WTC11 (cell line): ENCODE data around the gene MAP7D3. TPM values are rescaled to one million over a fixed set of nuclear protein-coding genes. Genes with fewer than 3 reads are reported as not detected.

Experiments used
- ATAC-seq: fragments of 200-7000 bp; cut with Tn5 transposase; 2 replicates; pipeline ENCODE4 v1.10.0; 2021; ENCODE audit warnings: mild to moderate bottlenecking, moderate library complexity
- CTCF ChIA-PET: fragments of 300-600 bp; sonication (Branson Sonifier 250); formaldehyde crosslinking; loops from one replicate; lab custom pipeline; 2021; ENCODE audit warnings: antibody characterized with exemption; lab: Charles Lee
- POLR2A ChIA-PET: fragments of 350-600 bp; sonication (Branson Sonifier 250); formaldehyde crosslinking; loops from one replicate; lab custom pipeline; 2021; ENCODE audit warnings: antibody characterized with exemption; lab: Charles Lee
- DNase-seq: peaks from one replicate; pipeline ENCODE4 v3.0.0; 2021; ENCODE audit warnings: low spot score
- H3K27ac Mint-ChIP-seq: 2 replicates; pipeline ENCODE4 v1.8.0; 2021; ENCODE audit warnings: mixed read lengths
- H3K27me3 Mint-ChIP-seq: 2 replicates; pipeline ENCODE4 v1.8.0; 2021; ENCODE audit warnings: low read depth, mild to moderate bottlenecking, moderate library complexity, mixed read lengths
- H3K36me3 Mint-ChIP-seq: 2 replicates; pipeline ENCODE4 v1.8.0; 2021; ENCODE audit warnings: mixed read lengths
- H3K4me1 Mint-ChIP-seq: 2 replicates; pipeline ENCODE4 v1.8.0; 2022; ENCODE audit warnings: mixed read lengths
- H3K4me3 Mint-ChIP-seq: 2 replicates; pipeline ENCODE4 v1.8.0; 2021; ENCODE audit warnings: mild to moderate bottlenecking, moderate library complexity, mixed read lengths
- H3K9me3 Mint-ChIP-seq: 2 replicates; pipeline ENCODE4 v1.8.0; 2021; ENCODE audit warnings: mixed read lengths
- FOXK1 ChIP-seq: sonication (generic); formaldehyde crosslinking; IDR thresholded peaks from 2 replicates; pipeline ENCODE4 v1.8.0; 2022; ENCODE audit warnings: mild to moderate bottlenecking, moderate library complexity, missing genetic modification reagents
- FOXP1 ChIP-seq: sonication (generic); formaldehyde crosslinking; IDR thresholded peaks from 2 replicates; pipeline ENCODE4 v1.8.0; 2022; ENCODE audit warnings: missing genetic modification reagents, mild to moderate bottlenecking, moderate library complexity, borderline replicate concordance
- GTF2I ChIP-seq: fragments of 250-450 bp; sonication (Bioruptor Pico); conservative IDR thresholded peaks from 2 replicates; pipeline ENCODE4 v1.4.0; 2021; ENCODE audit warnings: mild to moderate bottlenecking
- HMGA2 ChIP-seq: fragments of 250-450 bp; sonication (Bioruptor Pico); IDR thresholded peaks from 2 replicates; pipeline ENCODE4 v1.4.0; 2021; ENCODE audit warnings: mild to moderate bottlenecking, moderate library complexity
- KAT7 ChIP-seq: sonication (generic); formaldehyde crosslinking; IDR thresholded peaks from 2 replicates; pipeline ENCODE4 v1.8.1; 2023; ENCODE audit warnings: missing genetic modification reagents, mild to moderate bottlenecking, borderline replicate concordance
- NFATC4 ChIP-seq: fragments of 250-450 bp; sonication (Bioruptor Pico); IDR thresholded peaks from 2 replicates; pipeline ENCODE4 v1.9.0; 2021; ENCODE audit warnings: mild to moderate bottlenecking
- TEAD4 ChIP-seq: sonication (generic); formaldehyde crosslinking; IDR thresholded peaks from 2 replicates; pipeline ENCODE4 v1.8.0; 2022; ENCODE audit warnings: mild to moderate bottlenecking, missing genetic modification reagents
- ZNF121 ChIP-seq: sonication (generic); formaldehyde crosslinking; IDR thresholded peaks from 2 replicates; pipeline ENCODE4 v1.8.0; 2023; ENCODE audit warnings: missing genetic modification reagents
- ZNF138 ChIP-seq: sonication (generic); formaldehyde crosslinking; conservative IDR thresholded peaks from 2 replicates; pipeline ENCODE4 v1.8.1; 2022; ENCODE audit warnings: mild to moderate bottlenecking, moderate library complexity, missing genetic modification reagents
- total RNA-seq: library from RNA; stranded (reverse); gene quantifications from 3 replicates; pipeline ENCODE4 v1.2.3, GENCODE V29; 2021
- TF ChIP-seq, protein P1 (sequence below): sonication (generic); formaldehyde crosslinking; IDR thresholded peaks from 2 replicates; pipeline ENCODE4 v1.8.1; 2022; ENCODE audit warnings: low read depth, missing genetic modification reagents, borderline replicate concordance
- TF ChIP-seq, protein P2 (sequence below): sonication (generic); formaldehyde crosslinking; IDR thresholded peaks from 2 replicates; pipeline ENCODE4 v1.8.0; 2023; ENCODE audit warnings: missing genetic modification reagents
- TF ChIP-seq, protein P3 (sequence below): sonication (generic); formaldehyde crosslinking; IDR thresholded peaks from 2 replicates; pipeline ENCODE4 v1.8.1; 2022; ENCODE audit warnings: missing genetic modification reagents, borderline replicate concordance
- TF ChIP-seq, protein P4 (sequence below): fragments of 250-450 bp; sonication (Bioruptor Pico); IDR thresholded peaks from 2 replicates; pipeline ENCODE4 v1.9.0; 2021; ENCODE audit warnings: mild to moderate bottlenecking
- TF ChIP-seq, protein P5 (sequence below): sonication (generic); formaldehyde crosslinking; IDR thresholded peaks from 2 replicates; pipeline ENCODE4 v1.8.0; 2022; ENCODE audit warnings: missing genetic modification reagents
- TF ChIP-seq, protein P6 (sequence below): fragments of 200-600 bp; IDR thresholded peaks from 2 replicates; pipeline ENCODE4 v1.8.0; 2022; ENCODE audit warnings: antibody characterized with exemption
- TF ChIP-seq, protein P7 (sequence below): sonication (generic); formaldehyde crosslinking; IDR thresholded peaks from 2 replicates; pipeline ENCODE4 v1.8.1; 2023; ENCODE audit warnings: mild to moderate bottlenecking, missing genetic modification reagents, borderline replicate concordance
- TF ChIP-seq, protein P8 (sequence below): sonication (generic); formaldehyde crosslinking; IDR thresholded peaks from 2 replicates; pipeline ENCODE4 v1.8.0; 2022; ENCODE audit warnings: mild to moderate bottlenecking, missing genetic modification reagents

The MAP7D3 gene
- total RNA-seq, 1 experiment from 2014 or later: 12.3 TPM

DNA sequence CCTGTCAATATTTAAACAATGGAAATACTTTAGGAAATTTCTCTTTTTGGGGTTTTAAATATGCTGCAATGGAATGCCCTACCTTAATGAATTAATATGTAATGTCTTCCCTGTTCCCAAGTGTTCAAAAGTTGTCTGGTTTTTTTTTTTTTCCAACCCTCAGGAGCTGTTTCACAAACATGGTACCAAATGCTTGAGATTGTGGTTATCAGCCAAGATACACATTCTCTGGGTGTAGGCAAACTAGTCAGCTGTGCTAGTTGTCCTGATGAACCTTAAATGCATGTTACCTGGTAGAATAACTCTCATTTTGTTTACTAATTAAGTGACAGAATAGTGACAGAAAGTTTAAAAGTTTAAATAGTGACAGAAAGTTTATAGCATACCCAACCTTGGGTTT is 53.2 kb downstream of the MAP7D3 start:
- CTCF ChIA-PET: interaction anchor here (0.9 kb wide), 1 partner anchor 32 kb away, joined by 3 read pairs; no protein-coding TSS in a partner anchor
- no peak for DNase-seq
- Mint-ChIP-seq H3K4me1 (peaks cover 18% of the 10 kb centered on the region), H3K36me3 (no peaks in the 10 kb centered on the region), H3K27me3 (no peaks in the 10 kb centered on the region), H3K4me3 (no peak overlapping the region), H3K27ac (no peak overlapping the region), H3K9me3 (no peaks in the 10 kb centered on the region)
- TF ChIP-seq, protein P1, sequence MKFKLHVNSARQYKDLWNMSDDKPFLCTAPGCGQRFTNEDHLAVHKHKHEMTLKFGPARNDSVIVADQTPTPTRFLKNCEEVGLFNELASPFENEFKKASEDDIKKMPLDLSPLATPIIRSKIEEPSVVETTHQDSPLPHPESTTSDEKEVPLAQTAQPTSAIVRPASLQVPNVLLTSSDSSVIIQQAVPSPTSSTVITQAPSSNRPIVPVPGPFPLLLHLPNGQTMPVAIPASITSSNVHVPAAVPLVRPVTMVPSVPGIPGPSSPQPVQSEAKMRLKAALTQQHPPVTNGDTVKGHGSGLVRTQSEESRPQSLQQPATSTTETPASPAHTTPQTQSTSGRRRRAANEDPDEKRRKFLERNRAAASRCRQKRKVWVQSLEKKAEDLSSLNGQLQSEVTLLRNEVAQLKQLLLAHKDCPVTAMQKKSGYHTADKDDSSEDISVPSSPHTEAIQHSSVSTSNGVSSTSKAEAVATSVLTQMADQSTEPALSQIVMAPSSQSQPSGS (CRISPR knock-in tag): no peak
- TF ChIP-seq GTF2I (CRISPR knock-in tag): no peak
- TF ChIP-seq, protein P2, sequence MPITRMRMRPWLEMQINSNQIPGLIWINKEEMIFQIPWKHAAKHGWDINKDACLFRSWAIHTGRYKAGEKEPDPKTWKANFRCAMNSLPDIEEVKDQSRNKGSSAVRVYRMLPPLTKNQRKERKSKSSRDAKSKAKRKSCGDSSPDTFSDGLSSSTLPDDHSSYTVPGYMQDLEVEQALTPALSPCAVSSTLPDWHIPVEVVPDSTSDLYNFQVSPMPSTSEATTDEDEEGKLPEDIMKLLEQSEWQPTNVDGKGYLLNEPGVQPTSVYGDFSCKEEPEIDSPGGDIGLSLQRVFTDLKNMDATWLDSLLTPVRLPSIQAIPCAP: no peak
- no peak for TF ChIP-seq FOXP1 (CRISPR knock-in tag)
- TF ChIP-seq, protein P3, sequence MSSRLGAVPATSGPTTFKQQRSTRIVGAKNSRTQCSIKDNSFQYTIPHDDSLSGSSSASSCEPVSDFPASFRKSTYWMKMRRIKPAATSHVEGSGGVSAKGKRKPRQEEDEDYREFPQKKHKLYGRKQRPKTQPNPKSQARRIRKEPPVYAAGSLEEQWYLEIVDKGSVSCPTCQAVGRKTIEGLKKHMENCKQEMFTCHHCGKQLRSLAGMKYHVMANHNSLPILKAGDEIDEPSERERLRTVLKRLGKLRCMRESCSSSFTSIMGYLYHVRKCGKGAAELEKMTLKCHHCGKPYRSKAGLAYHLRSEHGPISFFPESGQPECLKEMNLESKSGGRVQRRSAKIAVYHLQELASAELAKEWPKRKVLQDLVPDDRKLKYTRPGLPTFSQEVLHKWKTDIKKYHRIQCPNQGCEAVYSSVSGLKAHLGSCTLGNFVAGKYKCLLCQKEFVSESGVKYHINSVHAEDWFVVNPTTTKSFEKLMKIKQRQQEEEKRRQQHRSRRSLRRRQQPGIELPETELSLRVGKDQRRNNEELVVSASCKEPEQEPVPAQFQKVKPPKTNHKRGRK (CRISPR knock-in tag): no peak
- TF ChIP-seq, protein P4, sequence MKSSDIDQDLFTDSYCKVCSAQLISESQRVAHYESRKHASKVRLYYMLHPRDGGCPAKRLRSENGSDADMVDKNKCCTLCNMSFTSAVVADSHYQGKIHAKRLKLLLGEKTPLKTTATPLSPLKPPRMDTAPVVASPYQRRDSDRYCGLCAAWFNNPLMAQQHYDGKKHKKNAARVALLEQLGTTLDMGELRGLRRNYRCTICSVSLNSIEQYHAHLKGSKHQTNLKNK (CRISPR knock-in tag): no peak
- TF ChIP-seq, protein P5, sequence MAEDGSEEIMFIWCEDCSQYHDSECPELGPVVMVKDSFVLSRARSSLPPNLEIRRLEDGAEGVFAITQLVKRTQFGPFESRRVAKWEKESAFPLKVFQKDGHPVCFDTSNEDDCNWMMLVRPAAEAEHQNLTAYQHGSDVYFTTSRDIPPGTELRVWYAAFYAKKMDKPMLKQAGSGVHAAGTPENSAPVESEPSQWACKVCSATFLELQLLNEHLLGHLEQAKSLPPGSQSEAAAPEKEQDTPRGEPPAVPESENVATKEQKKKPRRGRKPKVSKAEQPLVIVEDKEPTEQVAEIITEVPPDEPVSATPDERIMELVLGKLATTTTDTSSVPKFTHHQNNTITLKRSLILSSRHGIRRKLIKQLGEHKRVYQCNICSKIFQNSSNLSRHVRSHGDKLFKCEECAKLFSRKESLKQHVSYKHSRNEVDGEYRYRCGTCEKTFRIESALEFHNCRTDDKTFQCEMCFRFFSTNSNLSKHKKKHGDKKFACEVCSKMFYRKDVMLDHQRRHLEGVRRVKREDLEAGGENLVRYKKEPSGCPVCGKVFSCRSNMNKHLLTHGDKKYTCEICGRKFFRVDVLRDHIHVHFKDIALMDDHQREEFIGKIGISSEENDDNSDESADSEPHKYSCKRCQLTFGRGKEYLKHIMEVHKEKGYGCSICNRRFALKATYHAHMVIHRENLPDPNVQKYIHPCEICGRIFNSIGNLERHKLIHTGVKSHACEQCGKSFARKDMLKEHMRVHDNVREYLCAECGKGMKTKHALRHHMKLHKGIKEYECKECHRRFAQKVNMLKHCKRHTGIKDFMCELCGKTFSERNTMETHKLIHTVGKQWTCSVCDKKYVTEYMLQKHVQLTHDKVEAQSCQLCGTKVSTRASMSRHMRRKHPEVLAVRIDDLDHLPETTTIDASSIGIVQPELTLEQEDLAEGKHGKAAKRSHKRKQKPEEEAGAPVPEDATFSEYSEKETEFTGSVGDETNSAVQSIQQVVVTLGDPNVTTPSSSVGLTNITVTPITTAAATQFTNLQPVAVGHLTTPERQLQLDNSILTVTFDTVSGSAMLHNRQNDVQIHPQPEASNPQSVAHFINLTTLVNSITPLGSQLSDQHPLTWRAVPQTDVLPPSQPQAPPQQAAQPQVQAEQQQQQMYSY: no peak
- TF ChIP-seq, protein P6, sequence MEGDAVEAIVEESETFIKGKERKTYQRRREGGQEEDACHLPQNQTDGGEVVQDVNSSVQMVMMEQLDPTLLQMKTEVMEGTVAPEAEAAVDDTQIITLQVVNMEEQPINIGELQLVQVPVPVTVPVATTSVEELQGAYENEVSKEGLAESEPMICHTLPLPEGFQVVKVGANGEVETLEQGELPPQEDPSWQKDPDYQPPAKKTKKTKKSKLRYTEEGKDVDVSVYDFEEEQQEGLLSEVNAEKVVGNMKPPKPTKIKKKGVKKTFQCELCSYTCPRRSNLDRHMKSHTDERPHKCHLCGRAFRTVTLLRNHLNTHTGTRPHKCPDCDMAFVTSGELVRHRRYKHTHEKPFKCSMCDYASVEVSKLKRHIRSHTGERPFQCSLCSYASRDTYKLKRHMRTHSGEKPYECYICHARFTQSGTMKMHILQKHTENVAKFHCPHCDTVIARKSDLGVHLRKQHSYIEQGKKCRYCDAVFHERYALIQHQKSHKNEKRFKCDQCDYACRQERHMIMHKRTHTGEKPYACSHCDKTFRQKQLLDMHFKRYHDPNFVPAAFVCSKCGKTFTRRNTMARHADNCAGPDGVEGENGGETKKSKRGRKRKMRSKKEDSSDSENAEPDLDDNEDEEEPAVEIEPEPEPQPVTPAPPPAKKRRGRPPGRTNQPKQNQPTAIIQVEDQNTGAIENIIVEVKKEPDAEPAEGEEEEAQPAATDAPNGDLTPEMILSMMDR: no peak
- TF ChIP-seq ZNF138 (CRISPR knock-in tag): no peak
- TF ChIP-seq FOXK1 (CRISPR knock-in tag): no peak
- no peak for TF ChIP-seq ZNF121 (CRISPR knock-in tag)
- no peak for TF ChIP-seq TEAD4 (CRISPR knock-in tag)
- TF ChIP-seq HMGA2: no peak
- no peak for TF ChIP-seq NFATC4 (CRISPR knock-in tag)
- TF ChIP-seq, protein P7, sequence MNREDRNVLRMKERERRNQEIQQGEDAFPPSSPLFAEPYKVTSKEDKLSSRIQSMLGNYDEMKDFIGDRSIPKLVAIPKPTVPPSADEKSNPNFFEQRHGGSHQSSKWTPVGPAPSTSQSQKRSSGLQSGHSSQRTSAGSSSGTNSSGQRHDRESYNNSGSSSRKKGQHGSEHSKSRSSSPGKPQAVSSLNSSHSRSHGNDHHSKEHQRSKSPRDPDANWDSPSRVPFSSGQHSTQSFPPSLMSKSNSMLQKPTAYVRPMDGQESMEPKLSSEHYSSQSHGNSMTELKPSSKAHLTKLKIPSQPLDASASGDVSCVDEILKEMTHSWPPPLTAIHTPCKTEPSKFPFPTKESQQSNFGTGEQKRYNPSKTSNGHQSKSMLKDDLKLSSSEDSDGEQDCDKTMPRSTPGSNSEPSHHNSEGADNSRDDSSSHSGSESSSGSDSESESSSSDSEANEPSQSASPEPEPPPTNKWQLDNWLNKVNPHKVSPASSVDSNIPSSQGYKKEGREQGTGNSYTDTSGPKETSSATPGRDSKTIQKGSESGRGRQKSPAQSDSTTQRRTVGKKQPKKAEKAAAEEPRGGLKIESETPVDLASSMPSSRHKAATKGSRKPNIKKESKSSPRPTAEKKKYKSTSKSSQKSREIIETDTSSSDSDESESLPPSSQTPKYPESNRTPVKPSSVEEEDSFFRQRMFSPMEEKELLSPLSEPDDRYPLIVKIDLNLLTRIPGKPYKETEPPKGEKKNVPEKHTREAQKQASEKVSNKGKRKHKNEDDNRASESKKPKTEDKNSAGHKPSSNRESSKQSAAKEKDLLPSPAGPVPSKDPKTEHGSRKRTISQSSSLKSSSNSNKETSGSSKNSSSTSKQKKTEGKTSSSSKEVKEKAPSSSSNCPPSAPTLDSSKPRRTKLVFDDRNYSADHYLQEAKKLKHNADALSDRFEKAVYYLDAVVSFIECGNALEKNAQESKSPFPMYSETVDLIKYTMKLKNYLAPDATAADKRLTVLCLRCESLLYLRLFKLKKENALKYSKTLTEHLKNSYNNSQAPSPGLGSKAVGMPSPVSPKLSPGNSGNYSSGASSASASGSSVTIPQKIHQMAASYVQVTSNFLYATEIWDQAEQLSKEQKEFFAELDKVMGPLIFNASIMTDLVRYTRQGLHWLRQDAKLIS: no peak
- TF ChIP-seq, protein P8, sequence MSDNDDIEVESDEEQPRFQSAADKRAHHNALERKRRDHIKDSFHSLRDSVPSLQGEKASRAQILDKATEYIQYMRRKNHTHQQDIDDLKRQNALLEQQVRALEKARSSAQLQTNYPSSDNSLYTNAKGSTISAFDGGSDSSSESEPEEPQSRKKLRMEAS (CRISPR knock-in tag): no peak
- no peak for TF ChIP-seq KAT7 (CRISPR knock-in tag)
- ATAC-seq: no peak
- POLR2A ChIA-PET: no interaction called here
